HFFc6 (cell line): ENCODE data around the gene DEFB132. TPM values are rescaled to one million over a fixed set of nuclear protein-coding genes. Genes with fewer than 3 reads are reported as not detected.

Experiments used
- DNase-seq: peaks from one replicate; pipeline ENCODE4 v3.0.0-alpha.2; 2018
- H3K27ac Mint-ChIP-seq: 2 replicates; pipeline ENCODE4 v1.8.0; 2020; ENCODE audit warnings: mild to moderate bottlenecking, mixed read lengths
- H3K27me3 Mint-ChIP-seq: 2 replicates; pipeline ENCODE4 v1.8.0; 2021; ENCODE audit warnings: mild to moderate bottlenecking, moderate library complexity, mixed read lengths; ENCODE audit not compliant: insufficient read depth
- H3K36me3 Mint-ChIP-seq: 2 replicates; pipeline ENCODE4 v1.8.0; 2021; ENCODE audit warnings: low read depth, mixed read lengths
- H3K4me1 Mint-ChIP-seq: 2 replicates; pipeline ENCODE4 v1.8.0; 2020; ENCODE audit warnings: low read depth, mixed read lengths
- H3K4me3 Mint-ChIP-seq: 2 replicates; pipeline ENCODE4 v1.8.0; 2020; ENCODE audit warnings: mild to moderate bottlenecking, moderate library complexity, mixed read lengths
- H3K9me3 Mint-ChIP-seq: 2 replicates; pipeline ENCODE4 v1.8.0; 2020; ENCODE audit warnings: mild to moderate bottlenecking, mixed read lengths
- CTCF ChIP-seq: fragments of 200-600 bp; sonication (generic); IDR thresholded peaks from 2 replicates; pipeline ENCODE4 v1.5.0; 2021; ENCODE audit warnings: antibody characterized with exemption, mild to moderate bottlenecking
- total RNA-seq, 6 experiments: library from RNA; stranded (reverse); fragmentation: NEBNext Ultra II Directional; extraction: Animal tissue kit (Norgen Biotek cat#: 25700); gene quantifications; 2 replicates in 1 of 6; 3 replicates in 5 of 6; pipeline ENCODE4 v1.2.3, GENCODE V29; 2021

DEFB132 gene
- total RNA-seq, 6 experiments from 2014 or later: not detected

GRCh38 chr20:272718-273117 is 15.2 kb downstream of the DEFB132 start:
- no peak overlapping the region for H3K27ac Mint-ChIP-seq
- no peak overlapping the region for H3K4me3 Mint-ChIP-seq
- H3K4me1 Mint-ChIP-seq: no peaks in the 10 kb centered on the region
- DNase-seq: no peak
- peaks cover 5% of the 10 kb centered on the region; the same call in 1 of the 2 replicates for H3K36me3 Mint-ChIP-seq
- TF ChIP-seq CTCF: no peak
- peaks cover 7% of the 10 kb centered on the region for H3K27me3 Mint-ChIP-seq
- H3K9me3 Mint-ChIP-seq: no peaks in the 10 kb centered on the region

- Mint-ChIP-seq H3K9me3 (peaks cover 4% of the 10 kb centered on the region; the same call in 1 of the 2 replicates), H3K27me3 (peaks cover 11% of the 10 kb centered on the region; the same call in 1 of the 2 replicates), H3K4me1 (no peaks in the 10 kb centered on the region), H3K27ac (no peak overlapping the region), H3K36me3 (peaks cover 12% of the 10 kb centered on the region), H3K4me3 (no peak overlapping the region)
- TF ChIP-seq CTCF: no peak
- DNase-seq: no peak
These were observed 16.4 kb downstream of the DEFB132 start for GRCh38 chr20:273884-274283.

GRCh38 chr20:275791-276190 is 18.3 kb downstream of the DEFB132 start:
- no peak for DNase-seq
- no peak overlapping the region for H3K4me3 Mint-ChIP-seq
- peaks cover 12% of the 10 kb centered on the region; the same call in 1 of the 2 replicates for H3K27me3 Mint-ChIP-seq
- no peaks in the 10 kb centered on the region for H3K4me1 Mint-ChIP-seq
- peaks cover 12% of the 10 kb centered on the region for H3K36me3 Mint-ChIP-seq
- no peak overlapping the region for H3K27ac Mint-ChIP-seq
- peaks cover 4% of the 10 kb centered on the region; the same call in 1 of the 2 replicates for H3K9me3 Mint-ChIP-seq
- TF ChIP-seq CTCF: no peak

- no peak for TF ChIP-seq CTCF
- Mint-ChIP-seq H3K36me3 (peaks cover 12% of the 10 kb centered on the region), H3K9me3 (peaks cover 4% of the 10 kb centered on the region; the same call in 1 of the 2 replicates), H3K4me3 (no peak overlapping the region), H3K4me1 (no peaks in the 10 kb centered on the region), H3K27ac (no peak overlapping the region), H3K27me3 (peaks cover 12% of the 10 kb centered on the region; the same call in 1 of the 2 replicates)
- DNase-seq: no peak
These were observed 19.3 kb downstream of the DEFB132 start for GRCh38 chr20:276620-277495.

- H3K9me3 Mint-ChIP-seq: peaks cover 4% of the 10 kb centered on the region; the same call in 1 of the 2 replicates
- no peak for TF ChIP-seq CTCF
- DNase-seq: no peak
These were observed 19.9 kb downstream of the DEFB132 start for GRCh38 chr20:277496-277781.

More at GRCh38 chr20:277496-277781, 19.9 kb downstream of the DEFB132 start:
- H3K36me3 Mint-ChIP-seq: peaks cover 12% of the 10 kb centered on the region
- no peaks in the 10 kb centered on the region for H3K4me1 Mint-ChIP-seq
- no peak overlapping the region for H3K4me3 Mint-ChIP-seq
- peaks cover 12% of the 10 kb centered on the region; the same call in 1 of the 2 replicates for H3K27me3 Mint-ChIP-seq
- H3K27ac Mint-ChIP-seq: no peak overlapping the region
